WI38 (cell line): ENCODE results near the gene RABL3.

Experiments used
- H3K4me3 ChIP-seq: 2 replicates; pipeline ENCODE4 v1.5.1; 2011; ENCODE audit warnings: low read depth, mild to moderate bottlenecking, control low read depth, low read length
- TF ChIP-seq, protein P1 (sequence below): IDR thresholded peaks from 2 replicates; pipeline ENCODE4 v1.5.1; 2012; ENCODE audit warnings: low read depth, mild to moderate bottlenecking, control low read depth, low read length

RABL3 gene

DNA sequence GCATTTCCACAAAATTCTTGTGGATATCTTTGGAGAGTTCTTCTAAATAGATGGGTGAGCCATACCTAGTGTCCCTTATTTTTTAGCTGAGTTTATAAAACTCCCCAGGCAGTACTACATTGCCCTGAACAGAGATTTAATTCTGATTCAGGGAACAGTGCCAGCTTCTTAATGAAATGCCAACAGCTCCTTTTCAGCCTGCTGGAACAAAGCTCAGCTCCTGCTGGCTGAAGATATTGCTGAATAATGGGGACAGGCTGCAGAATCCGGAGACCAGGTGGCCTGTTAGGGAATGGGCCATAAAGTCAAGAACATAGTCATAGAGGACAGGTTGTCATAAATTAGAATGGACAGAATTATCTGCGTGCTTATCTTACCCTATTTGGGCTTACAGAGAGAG is 69.2 kb downstream of the RABL3 start:
- TF ChIP-seq, protein P1, sequence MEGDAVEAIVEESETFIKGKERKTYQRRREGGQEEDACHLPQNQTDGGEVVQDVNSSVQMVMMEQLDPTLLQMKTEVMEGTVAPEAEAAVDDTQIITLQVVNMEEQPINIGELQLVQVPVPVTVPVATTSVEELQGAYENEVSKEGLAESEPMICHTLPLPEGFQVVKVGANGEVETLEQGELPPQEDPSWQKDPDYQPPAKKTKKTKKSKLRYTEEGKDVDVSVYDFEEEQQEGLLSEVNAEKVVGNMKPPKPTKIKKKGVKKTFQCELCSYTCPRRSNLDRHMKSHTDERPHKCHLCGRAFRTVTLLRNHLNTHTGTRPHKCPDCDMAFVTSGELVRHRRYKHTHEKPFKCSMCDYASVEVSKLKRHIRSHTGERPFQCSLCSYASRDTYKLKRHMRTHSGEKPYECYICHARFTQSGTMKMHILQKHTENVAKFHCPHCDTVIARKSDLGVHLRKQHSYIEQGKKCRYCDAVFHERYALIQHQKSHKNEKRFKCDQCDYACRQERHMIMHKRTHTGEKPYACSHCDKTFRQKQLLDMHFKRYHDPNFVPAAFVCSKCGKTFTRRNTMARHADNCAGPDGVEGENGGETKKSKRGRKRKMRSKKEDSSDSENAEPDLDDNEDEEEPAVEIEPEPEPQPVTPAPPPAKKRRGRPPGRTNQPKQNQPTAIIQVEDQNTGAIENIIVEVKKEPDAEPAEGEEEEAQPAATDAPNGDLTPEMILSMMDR, result no peak
- H3K4me3 ChIP-seq, result no peak overlapping the region

DNA sequence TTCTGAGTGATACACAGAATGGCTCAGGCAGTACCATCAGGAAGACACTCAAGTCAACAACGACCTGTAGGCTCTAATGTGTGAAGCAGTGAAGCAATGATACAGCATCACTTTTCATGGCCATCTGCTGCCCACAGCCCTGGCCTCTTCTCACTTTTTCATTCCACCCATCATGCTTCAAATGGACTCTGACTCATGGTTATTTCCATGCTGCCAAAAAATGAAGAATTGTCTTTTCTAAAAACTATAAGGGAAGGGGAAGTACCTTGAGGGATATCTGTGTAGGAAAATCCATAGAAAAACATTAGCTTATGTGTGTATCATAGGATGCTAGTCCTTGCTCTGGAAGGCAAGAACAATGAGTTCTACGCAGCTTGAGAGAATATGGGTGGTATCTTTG is 71.7 kb downstream of the RABL3 start:
- TF ChIP-seq, protein P1, result no peak
- no peak overlapping the region for H3K4me3 ChIP-seq

DNA sequence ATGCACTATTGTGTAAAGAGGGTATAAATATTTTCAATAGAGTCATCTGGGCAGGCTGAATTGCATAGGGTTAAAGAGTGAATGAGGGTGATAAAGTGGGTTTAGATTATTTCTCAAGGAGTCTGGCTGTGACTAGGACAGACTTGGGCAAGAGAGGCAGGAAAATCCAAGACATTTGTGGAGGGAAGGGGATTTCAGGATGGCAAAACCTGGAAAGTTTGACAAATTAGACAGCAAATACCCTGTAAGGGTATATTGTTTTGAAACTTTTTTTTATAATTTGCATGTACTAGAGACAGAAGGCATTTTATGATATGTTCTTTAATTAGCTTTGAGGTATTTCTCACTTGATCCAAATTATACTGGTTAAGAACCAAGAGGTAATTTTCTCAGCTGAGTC is 77.4 kb downstream of the RABL3 start:
- H3K4me3 ChIP-seq, result no peak overlapping the region
- TF ChIP-seq, protein P1, result no peak

DNA sequence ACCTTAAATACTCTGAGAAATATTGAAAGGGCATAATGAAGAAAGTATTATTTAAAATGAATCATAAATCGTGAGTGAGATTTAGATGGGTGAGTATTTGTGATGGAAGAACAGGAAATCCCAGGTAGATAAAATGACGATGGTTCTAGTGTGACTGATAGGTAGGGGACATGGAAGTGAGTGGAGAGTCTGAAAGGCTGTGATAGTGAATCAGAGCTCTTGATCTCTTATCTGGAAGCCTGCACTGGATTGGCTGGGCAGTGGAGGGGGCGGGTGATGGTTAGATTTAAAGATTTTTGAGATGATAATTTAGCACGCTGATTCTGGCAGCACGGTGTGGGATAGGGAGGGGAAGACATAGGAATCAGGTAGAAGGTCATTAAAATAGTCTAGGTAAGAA is 80.4 kb downstream of the RABL3 start:
- no peak overlapping the region for H3K4me3 ChIP-seq
- TF ChIP-seq, protein P1, result no peak

DNA sequence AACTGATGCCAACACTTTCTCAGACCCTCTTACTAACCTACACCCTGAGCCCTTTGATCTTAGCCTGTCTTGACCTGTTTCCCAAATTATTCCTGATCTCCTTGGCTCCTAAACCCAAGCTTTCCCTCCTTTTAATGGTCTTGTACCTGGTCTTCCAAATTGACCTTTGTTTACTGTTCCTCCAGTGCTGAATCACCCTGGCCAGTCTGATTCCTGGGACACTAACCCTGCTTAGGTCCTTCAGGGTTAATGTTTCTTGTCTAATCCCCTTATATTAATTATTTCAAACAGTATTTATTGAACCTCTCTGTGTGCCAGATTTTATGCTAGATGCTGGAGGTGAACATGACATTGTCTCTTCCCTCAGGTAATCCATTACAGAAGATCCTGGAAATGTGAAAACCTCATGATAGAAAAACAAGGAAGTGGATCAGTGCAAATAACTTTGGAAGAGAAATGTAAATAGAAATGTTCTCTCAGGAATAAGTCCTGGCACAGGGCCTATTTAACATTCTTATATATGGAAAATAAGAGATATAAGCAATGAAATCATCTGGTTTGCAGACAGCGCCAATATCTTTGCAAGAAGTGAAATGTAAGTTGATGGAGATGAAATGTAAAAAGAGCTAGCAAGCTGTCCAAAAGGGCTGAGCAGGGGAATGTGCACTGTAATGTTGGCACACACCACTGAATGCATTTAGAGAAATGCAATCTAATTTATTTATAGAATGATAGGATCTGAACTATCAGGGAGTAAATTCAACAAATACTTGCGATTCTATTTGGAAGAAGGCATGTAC is 81.0 kb downstream of the RABL3 start:
- no peak overlapping the region for H3K4me3 ChIP-seq
- TF ChIP-seq, protein P1, result no peak

DNA sequence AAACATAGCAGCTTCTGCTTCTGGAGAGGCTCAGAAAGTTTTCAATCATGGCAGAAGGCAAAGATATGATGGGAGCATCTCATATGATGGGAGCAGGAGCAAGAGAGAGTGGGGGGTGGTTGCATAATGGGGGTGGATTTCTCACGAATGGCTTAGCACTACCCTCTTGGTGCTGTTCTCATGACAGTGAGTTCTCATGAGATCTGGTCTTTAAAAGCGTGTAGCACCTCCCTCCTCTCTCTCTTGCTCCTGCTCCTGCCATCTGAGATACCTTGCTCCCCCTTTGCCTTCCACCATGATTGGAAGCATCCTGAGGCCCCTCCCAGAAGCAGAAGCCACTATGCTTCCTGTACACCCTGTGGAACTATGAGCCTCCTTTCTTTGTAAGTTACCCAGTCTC is 82.5 kb downstream of the RABL3 start:
- TF ChIP-seq, protein P1, result no peak
- no peak overlapping the region for H3K4me3 ChIP-seq

DNA sequence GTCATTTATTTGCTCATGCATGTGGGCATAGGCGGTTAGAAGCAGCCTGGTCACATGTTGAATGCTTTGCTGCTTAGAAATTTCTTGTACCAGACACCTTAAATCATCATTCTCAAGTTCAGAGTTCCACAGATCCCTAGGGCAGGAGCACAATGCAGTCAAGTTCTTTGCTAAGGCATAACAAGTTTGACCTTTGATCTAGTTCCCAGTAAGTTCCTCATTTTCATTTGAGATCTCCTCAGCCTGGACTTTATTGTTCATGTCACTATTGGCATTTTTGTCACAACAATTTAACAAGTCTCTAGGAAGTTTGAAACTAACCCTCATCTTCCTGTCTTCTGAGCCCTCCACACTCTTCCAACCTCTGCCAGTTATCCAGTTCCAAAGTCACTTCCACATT is 83.0 kb downstream of the RABL3 start:
- TF ChIP-seq, protein P1, result no peak
- no peak overlapping the region for H3K4me3 ChIP-seq
